ENCODE measurements around the gene NHERF2.

Gene NHERF2

GRCh38 chr16:2056681-2057407 is 30.1 kb downstream of the NHERF2 start:
- no peak for DNase-seq (ENCODE audit: low read depth in 3 of 3, low spot score in 1 of 3)

DNA sequence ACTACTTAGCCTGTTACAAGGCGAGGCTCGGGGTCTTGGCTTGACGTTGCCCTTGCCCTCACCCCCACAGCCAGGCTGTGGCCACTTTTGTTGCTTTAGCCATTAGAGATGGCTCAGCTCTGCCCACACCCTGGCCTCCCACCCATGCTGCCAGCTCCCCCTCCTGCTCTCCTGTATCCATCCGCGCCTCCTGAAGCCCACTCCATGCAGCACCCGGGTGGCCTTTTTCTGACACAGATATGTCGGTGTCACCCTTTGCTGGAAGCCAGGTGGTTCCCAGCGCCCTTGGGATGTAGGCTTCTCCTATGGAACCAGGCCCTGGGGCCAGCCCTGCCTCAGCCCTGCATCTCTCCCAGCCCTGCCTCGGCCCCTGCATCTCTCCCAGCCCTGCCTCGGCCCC is 30.7 kb downstream of the NHERF2 start:
- no peak for DNase-seq (ENCODE audit: low read depth in 3 of 3, low spot score in 1 of 3)

GRCh38 chr16:2058420-2058819 is 31.7 kb downstream of the NHERF2 start:
- no peak for DNase-seq (ENCODE audit: low read depth in 3 of 3, low spot score in 1 of 3)

- DNase-seq (ENCODE audit: low read depth in 3 of 3, low spot score in 1 of 3), result no peak
These were observed 32.2 kb downstream of the NHERF2 start for GRCh38 chr16:2058872-2059271.

GRCh38 chr16:2060346-2060745 is 33.6 kb downstream of the NHERF2 start:
- no peak for DNase-seq (ENCODE audit: low read depth in 3 of 3, low spot score in 1 of 3)

DNA sequence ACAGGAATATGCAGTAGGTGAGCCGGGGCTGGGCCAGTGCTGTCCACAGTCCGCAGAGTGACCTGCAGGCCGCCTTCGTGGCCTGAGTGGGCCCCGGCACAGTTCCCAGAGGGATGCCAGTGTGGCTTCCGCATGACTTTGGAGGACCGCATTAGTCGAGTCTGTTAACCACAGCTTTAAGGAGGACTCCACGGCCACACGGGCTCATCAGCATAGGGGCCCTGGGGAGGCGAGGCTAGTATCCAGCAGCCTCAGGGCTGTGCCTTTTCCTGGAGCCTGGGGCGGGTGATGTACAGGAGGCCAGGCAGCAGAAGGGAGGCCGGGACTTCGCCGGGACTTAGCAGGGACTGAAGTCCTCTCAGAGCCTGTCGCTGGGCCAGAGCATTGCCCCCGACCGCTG is 34.3 kb downstream of the NHERF2 start:
- DNase-seq (ENCODE audit: low read depth in 3 of 3, low spot score in 1 of 3), result no peak

GRCh38 chr16:2061526-2061925 is 34.8 kb downstream of the NHERF2 start:
- no peak for DNase-seq (ENCODE audit: low read depth in 3 of 3, low spot score in 1 of 3)

GRCh38 chr16:2062801-2063200 is 36.1 kb downstream of the NHERF2 start:
- DNase-seq (ENCODE audit: low read depth in 3 of 3, low spot score in 1 of 3), result no peak

DNA sequence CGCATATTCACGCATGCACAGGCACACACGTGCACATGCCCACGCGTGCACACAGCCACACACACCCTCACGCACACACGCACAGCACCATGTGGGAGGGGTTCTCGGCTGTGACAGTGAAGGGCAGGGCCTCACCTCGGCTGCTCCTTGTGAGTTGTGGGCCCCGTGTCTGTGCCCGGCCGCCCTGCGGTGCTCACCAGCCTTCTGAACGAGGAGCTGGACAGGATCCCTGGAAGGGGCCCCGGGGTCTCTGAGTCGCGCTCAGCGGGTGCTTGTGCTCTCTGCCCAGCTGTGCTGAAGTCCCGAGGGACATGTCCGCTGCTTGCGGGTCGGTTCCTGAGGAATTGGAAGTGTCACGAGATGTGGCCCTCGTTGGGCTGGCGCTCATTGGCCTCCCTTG is 37.2 kb downstream of the NHERF2 start:
- DNase-seq (ENCODE audit: low read depth in 3 of 3, low spot score in 1 of 3), result no peak

GRCh38 chr16:2064368-2064945 is 37.8 kb downstream of the NHERF2 start:
- DNase-seq (ENCODE audit: low read depth in 3 of 3, low spot score in 1 of 3), result no peak

- no peak for DNase-seq (ENCODE audit: low read depth in 3 of 3, low spot score in 1 of 3)
These were observed 39.4 kb downstream of the NHERF2 start for GRCh38 chr16:2066139-2066538.

DNA sequence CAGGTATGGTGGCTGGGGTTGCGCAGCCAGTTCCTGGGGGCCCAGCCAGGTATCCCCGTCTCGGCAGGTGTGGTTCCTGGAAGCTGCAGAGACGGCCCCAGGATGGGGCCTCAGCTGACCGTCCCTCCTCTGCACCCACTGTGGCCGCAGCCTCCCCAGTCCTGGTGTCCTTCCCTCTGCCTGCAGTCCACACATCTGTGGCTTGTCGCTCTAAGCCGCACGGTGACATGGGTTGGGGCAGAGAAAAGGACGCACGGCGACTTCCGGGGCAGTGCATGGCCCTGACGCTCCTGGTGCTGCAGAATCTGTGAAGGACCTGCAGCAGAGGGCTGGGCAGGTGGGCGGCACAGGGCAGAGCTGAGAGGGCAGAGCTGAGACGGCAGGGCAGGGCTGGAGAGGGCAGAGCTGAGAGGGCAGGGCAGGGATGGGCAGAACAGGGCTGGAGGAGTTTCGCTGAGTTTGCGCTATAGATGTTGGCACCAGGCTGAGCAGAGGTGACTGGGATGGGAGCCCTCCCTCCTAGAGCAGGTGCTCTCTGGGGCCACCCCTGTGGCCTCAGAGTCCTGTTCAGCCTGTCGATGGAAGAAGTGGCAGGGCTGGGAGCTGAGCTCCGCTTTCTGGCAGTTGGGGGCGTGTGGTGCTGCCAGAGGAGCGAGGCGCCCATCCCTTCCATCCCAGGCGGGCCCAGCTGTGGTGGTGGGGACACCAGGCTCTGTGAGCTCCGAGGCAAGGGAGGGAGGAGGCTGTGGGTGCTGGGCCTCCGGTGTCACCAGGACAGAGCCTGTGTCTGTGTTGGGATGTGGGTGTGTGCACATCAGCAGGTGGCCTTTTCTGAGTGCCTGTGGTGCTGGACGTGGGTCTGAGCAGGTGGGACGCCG is 44.1 kb downstream of the NHERF2 start:
- no peak for DNase-seq (ENCODE audit: low read depth in 3 of 3, low spot score in 1 of 3)

DNA sequence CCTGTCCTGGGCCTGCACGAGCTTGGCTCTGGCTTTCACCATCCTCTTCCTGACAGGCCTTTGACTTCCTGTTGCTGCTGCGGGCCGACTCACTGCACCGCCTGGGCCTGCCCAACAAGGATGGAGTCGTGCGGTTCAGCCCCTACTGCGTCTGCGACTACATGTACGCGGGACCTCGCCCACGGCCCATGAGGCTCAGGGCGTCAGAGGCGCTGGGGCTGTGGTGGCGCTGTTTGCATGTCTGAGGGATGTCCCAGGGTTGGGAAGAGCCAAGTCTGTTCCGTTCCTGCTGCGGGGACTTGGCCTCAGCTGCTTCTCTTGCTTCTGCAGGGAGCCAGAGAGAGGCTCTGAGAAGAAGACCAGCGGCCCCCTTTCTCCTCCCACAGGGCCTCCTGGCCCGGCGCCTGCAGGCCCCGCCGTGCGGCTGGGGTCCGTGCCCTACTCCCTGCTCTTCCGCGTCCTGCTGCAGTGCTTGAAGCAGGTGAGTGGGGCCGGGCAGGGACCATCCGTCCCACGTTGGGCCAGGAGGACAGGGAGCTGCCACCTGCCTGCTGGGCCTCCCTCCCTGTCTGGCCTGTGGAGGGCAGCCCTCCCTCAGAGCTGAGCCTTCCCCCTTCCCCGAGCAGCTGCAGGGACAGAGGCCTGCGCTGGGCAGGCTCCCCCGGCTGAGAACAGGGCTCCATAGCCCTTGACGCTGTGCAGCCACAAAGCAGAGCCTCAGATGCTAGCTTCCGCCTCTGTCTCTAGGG is 44.9 kb downstream of the NHERF2 start:
- no peak for DNase-seq (ENCODE audit: low read depth in 3 of 3, low spot score in 1 of 3)

DNA sequence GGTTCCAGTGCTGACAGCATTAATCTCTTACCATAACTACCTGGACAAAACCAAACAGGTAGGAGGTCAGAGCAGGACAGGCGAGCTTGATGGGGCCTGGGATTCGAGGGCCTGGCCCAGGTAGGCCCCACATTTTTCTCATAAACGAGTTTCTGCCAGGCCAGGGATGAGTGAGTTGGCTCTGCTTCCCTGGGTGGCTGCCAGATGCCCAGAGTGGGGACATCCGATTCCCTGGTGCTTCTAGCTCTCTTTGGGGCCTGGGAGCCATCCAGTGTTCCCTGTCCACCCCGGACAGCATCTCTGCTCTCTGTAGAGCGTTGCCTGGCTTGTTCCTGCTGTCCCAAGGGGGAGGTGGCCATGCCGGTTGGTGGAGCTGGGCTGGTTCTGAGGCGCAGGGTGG is 46.2 kb downstream of the NHERF2 start:
- no peak for DNase-seq (ENCODE audit: low read depth in 3 of 3, low spot score in 1 of 3)

- no peak for DNase-seq (ENCODE audit: low read depth in 3 of 3, low spot score in 1 of 3)
These were observed 47.4 kb downstream of the NHERF2 start for GRCh38 chr16:2074071-2074470.

GRCh38 chr16:2075631-2076030 is 48.9 kb downstream of the NHERF2 start:
- DNase-seq (ENCODE audit: low read depth in 3 of 3, low spot score in 1 of 3), result no peak

GRCh38 chr16:2076072-2076865 is 49.6 kb downstream of the NHERF2 start:
- DNase-seq (ENCODE audit: low read depth in 3 of 3, low spot score in 1 of 3), result no peak

DNA sequence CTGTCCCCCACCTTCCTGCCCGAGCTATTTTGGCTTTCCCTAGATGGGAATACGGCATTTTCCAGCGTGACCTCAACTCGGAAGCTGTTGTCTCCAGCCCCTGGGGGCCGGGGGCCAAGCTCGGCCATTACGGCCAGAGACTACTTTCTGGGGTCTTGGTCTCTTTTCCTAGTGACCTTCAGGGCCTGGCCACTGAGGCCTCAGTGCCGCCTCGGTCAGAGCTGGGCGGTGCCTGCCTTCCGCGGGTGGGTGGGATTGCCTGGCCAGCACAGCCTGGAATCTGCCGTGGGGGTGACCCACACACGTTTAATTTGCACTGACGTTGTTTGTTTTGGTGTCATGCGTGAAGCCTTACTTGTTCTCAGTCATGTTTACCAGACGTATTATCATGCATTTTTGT is 50.3 kb downstream of the NHERF2 start:
- DNase-seq (ENCODE audit: low read depth in 3 of 3, low spot score in 1 of 3), result no peak

GRCh38 chr16:2077696-2078095 is 51.0 kb downstream of the NHERF2 start:
- no peak for DNase-seq (ENCODE audit: low read depth in 3 of 3, low spot score in 1 of 3)

DNA sequence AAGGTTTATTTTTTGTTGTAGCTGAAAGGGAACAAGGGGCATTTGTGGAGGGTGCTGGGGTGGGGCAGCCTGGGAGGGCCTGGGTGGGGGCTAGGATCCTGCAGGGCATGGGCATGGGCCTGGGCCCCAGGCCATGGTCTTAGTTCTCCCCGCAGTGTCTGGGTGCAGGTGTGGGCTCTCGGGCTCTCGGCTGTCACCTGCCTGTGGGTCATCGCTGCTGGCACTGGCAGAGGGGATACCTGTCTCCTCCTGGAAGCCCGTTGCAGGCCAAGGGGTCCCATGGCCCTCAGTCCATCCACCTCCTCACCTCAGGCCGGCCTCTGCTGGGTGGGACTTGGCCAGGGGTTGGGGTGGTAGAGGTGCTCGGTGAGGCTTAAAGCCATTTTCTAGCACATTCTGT is 51.4 kb downstream of the NHERF2 start:
- no peak for DNase-seq (ENCODE audit: low read depth in 3 of 3, low spot score in 1 of 3)

DNA sequence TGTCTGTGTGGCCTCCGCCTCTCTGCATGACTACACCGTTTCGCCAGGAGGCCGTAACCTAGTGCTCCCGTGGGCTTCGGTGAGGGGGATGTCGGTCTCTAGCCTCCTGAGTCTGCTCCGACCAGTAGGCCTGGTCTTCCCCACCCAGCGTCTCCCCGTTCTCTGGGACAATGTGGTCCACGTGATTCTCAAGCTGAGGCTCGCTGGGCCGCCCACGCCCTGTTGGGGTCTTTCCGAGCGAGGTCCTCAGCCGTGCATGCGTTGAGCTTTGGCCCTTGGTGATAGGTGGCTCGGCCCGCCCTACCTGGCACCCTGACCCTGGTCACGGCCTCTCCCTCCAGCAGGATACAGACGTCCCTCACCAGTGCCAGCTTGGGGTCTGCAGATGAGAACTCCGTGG is 52.0 kb downstream of the NHERF2 start:
- no peak for DNase-seq (ENCODE audit: low read depth in 3 of 3, low spot score in 1 of 3)

All from stimulated activated CD4-positive, alpha-beta T cell treated with anti-CD3 and anti-CD28 coated beads, TNF-alpha, amount 100 ng/mL, for 1 hour (primary cell).